ENCODE results near the gene REXO5. TPM values are rescaled to one million over a fixed set of nuclear protein-coding genes. Genes with fewer than 3 reads are reported as not detected.

REXO5 gene
- total and polyA plus RNA-seq, 10 of the 15 experiments (the other 5 are each of a cell fraction or from before 2014, with no cell fraction given): 3.8 to 15.5 (median 10.1) TPM

- TF ChIP-seq PRDM15 (CRISPR knock-in tag; IDR thresholded peaks at IDR 0.05) (no peak), NFYB (IDR thresholded peaks at IDR 0.05; ENCODE audit: insufficient read depth, low read depth, low read length) (no peak)
Observed at GRCh38 chr16:20829536-20829935, 23.2 kb downstream of the REXO5 start (continued).

GRCh38 chr16:20830372-20830771 lies 24.0 kb downstream of the REXO5 start:
- no peak overlapping the region for H2AFZ ChIP-seq (ENCODE audit: control insufficient read depth, low read depth, low read length)
- no peak overlapping the region for H3K27ac ChIP-seq (ENCODE audit: control insufficient read depth, insufficient read depth)
- H3K4me1 ChIP-seq (ENCODE audit: control insufficient read depth, insufficient read depth, low read length): no peaks in the 10 kb centered on the region
- 88% methylated on average over 1 of the region's 1 CpG for whole genome bisulfite sequencing (ENCODE audit: insufficient coverage, insufficient replicate concordance, low lambda C conversion rate, missing lambda C conversion rate)
- RAD21 ChIA-PET (ENCODE audit: unreplicated experiment): no interaction called here
- no peak for FAIRE-seq
- POLR2A ChIA-PET: interaction anchor here (0.8 to 1.4 kb wide), 2 partner anchors 11 to 13 kb away, joined by 3 to 4 read pairs; no protein-coding TSS in a partner anchor
- in situ Hi-C loops (cut with MboI): no loop called here
- no peak overlapping the region for H3K9ac ChIP-seq (ENCODE audit: control insufficient read depth, insufficient read depth, low read length)
- H3K4me3 ChIP-seq: no peak overlapping the region
- peaks cover 0 to 2% of the 10 kb centered on the region in 2 experiments; a peak in 1 of 4 replicates for H3K36me3 ChIP-seq (ENCODE audit: control insufficient read depth in 2 of 2, insufficient read depth in 2 of 2, low read length in 1 of 2)
- no peaks in the 10 kb centered on the region; the same call in 2 of the 3 replicates for H3K9me3 ChIP-seq (replicated peaks; ENCODE audit: control insufficient read depth, insufficient read depth, low read length)
- H4K20me1 ChIP-seq (ENCODE audit: control insufficient read depth, insufficient read depth): no peaks in the 10 kb centered on the region
- no peaks in the 10 kb centered on the region for H3K27me3 ChIP-seq (replicated peaks in 1 of 2; ENCODE audit: control insufficient read depth in 2 of 2, insufficient read depth in 2 of 2, low read length in 1 of 2)
- no peak overlapping the region for H3K4me2 ChIP-seq (ENCODE audit: control insufficient read depth, insufficient read depth)
- no TSS peak for BruUV-seq (replicated peaks)
- intact Hi-C loops (cut with micrococcal nuclease; ENCODE audit: unreplicated experiment): no loop called here
- SMC1A ChIA-PET (ENCODE audit: uncharacterized antibody, unreplicated experiment): interaction anchor here (1.3 kb wide), 1 partner anchor 18 kb away, joined by 3 read pairs; no protein-coding TSS in a partner anchor
- DNase-seq (ENCODE audit: low read depth, low spot score): no peak
- CTCF ChIA-PET: interaction anchor here (0.7 kb wide), 1 partner anchor 1233 kb away, joined by 3 read pairs; no protein-coding TSS in a partner anchor
- no peaks in the 10 kb centered on the region for H3K79me2 ChIP-seq (ENCODE audit: control insufficient read depth, insufficient read depth, low read length)
- ATAC-seq: no peak
- TF ChIP-seq YY1 (IDR thresholded peaks at IDR 0.05; ENCODE audit: low read depth, low read length) (no peak), E2F4 (IDR thresholded peaks at IDR 0.05; ENCODE audit: low read depth, low read length) (no peak), ZNF592 (IDR thresholded peaks at IDR 0.05) (no peak), JUNB (IDR thresholded peaks at IDR 0.05) (no peak), ZNF207 (IDR thresholded peaks at IDR 0.05; ENCODE audit: borderline replicate concordance) (no peak), RBBP5 (conservative IDR thresholded peaks at IDR 0.05) (no peak), HSF1 (IDR thresholded peaks at IDR 0.05; ENCODE audit: low read depth, low read length) (no peak)
